Medulla oblongata (tissue), 1 donor: ENCODE data around the gene CDC42BPA.
"Not testable (repeated sequence)": the region's sequence is repeated elsewhere in the genome, so short reads cannot be mapped to it uniquely, and the experiment has no call there.

Experiments
- DNase-seq: peaks from one replicate; pipeline ENCODE4 v3.0.0-alpha.2; 2015; ENCODE audit errors: extremely low spot score

Gene CDC42BPA

DNA sequence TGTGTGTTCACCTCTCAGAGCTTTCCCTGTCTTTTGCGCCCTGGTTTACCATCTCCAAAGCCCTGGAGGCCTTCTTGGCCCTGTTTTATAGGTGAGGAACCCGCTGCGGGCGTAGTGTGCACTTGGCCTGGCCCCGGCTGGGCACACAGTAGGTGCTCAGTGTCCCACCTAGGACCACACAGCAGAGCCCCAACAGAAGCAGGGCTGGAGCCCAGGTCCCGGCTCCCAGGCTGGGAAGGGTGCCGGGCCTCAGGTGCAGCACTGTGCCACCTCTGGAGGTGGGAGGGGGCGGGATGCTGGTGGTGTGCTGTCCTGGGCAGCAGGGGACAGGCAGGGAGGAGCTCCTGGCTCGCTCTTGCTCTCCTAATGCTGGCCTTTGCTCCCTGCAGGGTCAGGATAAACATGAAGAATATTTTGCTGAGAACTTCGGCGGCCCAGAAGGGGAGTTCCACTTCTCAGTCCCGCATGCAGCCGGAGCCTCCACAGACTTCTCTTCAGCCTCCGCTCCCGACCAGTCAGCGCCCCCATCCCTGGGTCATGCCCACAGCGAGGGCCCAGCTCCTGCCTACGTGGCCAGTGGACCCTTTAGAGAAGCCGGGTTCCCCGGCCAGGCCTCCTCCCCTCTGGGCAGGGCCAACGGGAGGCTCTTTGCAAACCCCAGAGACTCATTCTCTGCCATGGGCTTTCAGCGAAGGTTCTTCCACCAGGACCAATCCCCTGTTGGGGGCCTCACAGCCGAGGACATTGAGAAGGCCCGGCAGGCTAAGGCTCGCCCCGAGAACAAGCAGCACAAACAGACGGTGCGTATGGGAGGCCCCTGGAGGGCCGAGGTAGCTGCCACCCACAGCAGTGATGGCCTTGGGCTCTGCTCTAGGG lies 353.4 kb downstream of the CDC42BPA start:
- no peak for DNase-seq

DNA sequence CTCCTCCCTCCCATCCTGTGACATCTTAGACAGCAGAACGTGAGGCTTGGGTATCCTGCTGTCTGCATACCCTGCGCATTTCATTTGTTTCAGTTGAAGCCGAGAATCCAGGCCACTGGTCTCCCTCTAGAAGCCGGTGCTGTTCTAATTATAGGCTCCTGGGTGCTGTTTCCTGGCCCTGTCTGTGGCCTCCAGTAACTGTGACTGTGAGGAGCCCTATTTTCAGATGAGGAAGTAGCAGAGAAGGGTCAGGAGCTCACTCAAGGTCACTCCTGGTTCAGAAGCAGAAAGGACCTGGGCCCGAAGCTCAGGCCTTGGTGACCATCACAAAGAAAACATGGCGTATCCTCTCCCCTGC lies 354.2 kb downstream of the CDC42BPA start:
- DNase-seq: peak; percentile 32

DNA sequence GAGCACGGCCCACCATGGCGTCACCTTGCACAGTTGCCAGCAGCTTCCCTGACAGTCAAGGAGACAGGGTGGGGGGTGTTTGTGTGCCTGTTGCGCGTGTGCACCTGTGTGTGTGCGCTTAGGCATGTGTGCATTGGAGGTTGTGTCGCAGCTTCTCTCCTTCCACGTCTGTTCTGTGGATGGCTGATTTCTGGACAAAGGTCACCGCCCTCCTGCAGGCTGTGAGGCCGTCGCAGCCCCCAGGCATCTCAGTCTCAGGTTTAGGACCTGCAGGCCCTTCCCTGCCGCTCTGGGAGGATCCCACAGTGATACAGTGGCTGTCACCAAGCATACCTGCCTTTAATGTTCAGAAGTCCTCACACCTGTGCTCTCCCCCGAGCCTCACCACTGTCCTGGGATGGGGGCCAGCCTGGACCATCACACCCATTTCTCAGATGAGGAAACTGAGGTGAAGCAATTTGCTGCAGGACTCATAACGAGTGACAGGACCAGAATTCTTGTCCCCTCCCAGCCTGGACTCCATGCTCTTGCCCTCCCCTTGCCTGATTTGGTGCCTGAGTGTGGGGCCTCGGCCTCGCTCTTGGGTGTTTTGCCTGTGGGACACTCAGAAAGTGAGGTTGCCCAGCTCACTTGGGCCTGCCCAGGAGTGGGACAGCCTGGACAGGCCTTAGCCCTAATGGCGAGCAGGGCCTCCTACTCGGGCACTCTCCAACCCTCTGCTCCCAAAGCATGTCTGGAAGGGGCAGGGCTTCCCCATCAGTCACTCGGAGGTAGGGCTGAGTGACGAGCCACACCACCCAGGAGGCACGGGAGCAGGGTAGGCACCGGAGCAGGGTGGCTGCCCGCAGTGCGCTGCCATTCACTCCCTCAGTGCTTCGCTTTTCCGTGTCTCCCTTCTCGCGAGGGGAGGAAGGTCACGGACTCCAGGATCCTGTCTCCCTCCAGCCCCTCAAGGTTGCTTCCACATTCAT lies 355.6 kb downstream of the CDC42BPA start:
- DNase-seq: no peak

DNA sequence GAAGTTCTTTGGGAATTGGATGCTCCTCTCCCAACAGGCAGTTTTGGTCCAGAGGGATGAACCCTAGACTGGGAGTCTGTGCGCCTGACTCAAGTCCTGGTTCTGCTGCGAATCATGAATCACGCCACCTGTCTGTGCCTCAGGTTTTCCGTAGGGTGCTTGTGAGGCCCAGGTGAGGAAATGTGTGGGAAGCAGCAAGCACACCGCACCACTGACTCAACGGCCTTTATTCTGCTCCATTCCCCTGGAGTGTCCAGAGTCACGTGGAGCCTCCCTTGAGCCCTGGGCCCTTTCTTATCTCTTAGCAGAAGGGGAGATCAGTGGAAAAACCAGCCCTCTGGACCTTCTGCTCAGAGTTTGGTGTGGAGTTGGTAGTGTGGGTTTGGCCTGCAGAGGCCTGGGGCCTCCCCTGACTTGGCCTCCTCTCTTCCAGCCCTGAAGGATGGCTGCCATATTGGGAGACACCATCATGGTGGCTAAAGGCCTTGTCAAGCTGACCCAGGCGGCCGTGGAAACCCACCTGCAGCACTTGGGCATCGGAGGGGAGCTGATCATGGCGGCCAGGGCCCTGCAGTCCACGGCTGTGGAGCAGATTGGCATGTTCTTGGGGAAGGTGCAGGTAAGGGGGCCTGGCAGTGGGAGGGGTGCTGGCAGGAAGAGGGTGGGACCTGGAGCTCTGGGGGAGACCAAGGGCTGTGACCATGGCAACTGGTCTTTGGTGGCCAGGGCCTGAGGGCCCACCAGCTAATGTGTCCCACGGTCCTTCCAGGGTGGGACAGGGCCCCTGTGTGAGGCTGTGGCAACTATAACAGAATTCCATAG lies 357.1 kb downstream of the CDC42BPA start:
- DNase-seq: no peak

DNA sequence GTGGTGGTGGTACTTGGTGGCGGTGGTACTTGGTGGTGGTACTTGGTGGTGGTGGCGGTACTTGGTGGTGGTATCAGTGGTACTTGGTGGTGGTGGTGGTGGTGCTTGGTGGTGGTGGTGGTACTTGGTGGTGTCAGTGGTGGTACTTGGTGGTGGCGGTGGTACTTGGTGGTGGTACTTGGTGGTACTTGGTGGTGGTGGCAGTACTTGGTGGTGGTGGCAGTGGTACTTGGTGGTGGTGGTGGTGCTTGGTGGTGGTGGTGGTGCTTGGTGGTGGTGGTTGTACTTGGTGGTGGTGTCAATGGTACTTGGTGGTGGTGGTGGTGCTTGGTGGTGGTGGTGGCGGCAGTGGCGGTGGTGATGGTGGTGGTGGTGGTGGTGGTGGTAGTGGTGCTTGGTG lies 358.0 kb downstream of the CDC42BPA start:
- no peak for DNase-seq

DNA sequence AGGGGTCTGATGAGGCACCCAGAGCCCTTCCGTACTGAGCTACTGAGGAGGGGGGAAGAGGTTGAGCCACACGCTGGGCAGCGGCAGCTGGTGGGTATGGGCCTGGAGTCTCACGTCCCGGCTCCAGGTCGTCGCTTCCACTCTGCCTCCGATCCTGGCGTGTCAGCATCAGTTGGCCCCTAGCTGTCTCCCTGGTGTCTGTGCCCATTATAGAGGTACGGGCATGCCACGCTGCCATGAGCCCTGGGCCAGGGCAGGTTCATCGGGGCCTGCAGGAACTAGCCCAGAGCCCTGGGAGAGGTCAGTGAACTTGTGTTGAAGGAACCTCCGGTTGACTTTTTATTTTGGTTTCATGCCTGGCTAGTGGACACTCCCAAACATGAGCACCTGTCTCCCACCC lies 360.0 kb downstream of the CDC42BPA start:
- DNase-seq: no peak

DNA sequence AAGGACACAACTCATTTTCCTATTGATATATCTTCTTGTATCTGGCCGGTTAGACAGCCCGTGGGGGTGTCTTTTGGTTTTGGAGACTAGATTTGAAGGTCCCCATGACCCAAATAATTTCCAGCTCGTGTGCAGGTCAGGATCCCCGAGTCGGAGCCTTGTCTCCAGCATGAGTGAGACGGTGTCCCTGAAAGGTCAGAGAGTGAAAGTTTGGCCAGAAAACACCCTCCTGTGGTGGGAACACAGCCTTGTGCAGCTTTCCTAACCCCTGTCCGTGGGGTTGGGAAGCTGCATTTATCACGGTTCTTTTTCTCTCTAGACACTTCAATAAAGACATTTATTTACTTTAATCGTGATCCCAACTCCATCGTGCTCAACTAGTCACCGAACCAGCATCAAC lies 360.6 kb downstream of the CDC42BPA start:
- DNase-seq: no peak

DNA sequence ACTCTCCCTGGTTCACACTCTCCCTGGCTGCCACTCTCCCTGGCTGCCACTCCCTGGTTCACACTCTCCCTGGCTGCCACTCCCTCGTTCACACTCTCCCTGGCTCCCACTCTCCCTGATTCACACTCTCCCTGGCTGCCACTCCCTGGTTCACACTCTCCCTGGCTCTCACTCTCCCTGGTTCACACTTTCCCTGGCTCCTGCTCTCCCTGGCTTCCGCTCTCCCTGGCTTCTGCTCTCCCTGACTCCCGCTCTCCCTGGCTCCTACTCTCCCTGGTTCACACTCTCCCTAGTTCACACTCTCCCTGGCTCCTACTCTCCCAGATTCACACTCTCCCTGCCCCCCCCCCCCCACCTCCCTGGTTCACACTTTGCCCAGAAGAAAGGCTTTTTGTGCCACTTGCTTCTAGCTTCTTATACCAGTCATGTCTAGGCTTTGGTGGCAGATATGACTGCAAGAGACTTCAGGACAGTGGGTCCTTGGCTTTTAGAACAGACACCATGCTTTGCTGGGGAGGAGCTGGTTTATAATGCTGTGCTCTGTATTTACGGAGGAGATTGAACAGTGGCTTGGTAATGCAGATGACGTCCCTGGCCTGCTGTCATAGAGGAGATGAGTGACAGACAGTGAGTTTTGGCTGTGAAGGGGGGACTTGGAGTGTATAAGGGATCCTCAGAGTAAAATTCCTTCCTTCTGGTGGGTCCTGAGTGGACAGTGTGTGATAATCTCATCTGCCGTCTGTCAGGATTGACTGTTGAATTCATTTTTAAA lies 361.2 kb downstream of the CDC42BPA start:
- DNase-seq: no peak

DNA sequence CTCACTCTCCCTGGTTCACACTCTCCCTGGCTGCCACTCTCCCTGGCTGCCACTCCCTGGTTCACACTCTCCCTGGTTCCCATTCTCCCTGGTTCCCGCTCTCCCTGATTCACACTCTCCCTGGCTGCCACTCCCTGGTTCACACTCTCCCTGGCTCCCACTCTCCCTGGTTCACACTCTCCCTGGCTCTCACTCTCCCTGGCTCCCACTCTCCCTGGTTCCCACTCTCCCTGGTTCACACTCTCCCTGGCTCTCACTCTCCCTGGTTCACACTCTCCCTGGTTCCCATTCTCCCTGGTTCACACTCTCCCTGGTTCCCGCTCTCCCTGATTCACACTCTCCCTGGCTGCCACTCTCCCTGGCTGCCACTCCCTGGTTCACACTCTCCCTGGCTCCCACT lies 362.4 kb downstream of the CDC42BPA start:
- DNase-seq: not testable (repeated sequence)

DNA sequence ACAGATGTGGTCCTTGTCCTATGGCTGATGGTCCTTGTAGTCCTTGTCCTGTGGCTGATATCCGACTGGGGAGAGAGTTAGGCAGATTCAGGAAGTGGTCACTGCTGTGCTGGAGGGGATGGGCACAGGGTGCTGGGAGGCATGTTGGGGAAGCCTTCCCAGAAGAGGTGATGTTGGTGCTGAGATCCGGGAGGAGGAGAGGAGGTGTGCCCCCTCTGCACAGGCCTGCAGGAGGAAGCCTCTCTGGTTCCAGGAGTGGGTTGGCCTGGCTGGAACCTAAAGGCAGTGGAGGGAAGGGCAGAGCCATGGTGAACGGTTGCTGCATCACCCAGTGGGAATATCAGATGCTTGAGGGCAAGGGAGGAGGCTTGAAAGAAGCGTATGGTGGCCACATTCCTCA lies 363.5 kb downstream of the CDC42BPA start:
- DNase-seq: no peak

DNA sequence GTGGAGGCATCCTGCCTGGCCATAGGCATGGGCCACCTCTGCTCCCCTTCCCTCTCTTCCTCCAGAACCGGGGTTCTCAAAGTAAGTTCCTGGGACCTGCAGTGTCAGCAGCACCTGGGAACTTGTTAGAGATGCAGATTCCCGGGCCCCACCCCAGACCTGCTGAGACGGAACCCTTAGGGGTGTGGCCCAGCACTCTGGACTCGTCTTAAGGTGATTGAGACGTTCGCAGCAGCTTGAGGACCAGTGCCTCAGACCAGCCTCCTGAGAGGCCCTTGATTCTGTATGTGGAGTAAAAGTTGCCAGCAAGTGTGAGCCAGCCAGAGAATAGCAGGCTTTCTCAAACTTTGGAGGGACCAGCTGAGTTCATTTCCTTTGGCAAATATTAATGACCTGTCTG lies 364.0 kb downstream of the CDC42BPA start:
- DNase-seq: no peak

DNA sequence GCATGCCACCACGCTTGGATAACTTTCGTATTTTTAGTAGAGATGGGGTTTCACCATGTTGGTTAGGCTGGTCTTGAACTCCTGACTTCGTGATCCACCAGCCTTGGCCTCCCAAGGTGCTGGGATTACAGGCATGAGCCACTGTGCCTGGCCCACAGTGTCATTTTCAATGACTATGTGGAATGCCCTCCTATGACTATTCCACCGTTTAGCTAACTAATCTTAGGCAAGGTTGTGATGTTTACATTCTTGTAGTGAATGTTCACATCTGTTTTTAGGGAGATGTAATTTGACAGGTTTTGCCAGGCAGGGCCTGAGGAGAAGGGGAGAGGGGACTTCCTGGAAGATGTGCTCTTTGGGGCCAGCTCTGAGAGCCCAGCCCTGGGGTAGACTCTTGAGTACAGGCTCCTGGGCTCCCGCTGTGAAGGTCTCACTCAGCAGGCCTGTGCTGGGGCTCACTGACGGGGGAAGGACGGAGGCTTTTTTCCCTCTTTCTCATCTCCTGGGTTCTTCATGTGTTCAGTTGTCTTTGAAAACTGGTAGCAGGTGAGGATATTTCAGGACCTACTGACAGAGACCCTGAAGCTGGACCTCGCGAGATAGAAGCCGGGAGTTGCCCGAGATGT lies 365.0 kb downstream of the CDC42BPA start:
- no peak for DNase-seq

DNA sequence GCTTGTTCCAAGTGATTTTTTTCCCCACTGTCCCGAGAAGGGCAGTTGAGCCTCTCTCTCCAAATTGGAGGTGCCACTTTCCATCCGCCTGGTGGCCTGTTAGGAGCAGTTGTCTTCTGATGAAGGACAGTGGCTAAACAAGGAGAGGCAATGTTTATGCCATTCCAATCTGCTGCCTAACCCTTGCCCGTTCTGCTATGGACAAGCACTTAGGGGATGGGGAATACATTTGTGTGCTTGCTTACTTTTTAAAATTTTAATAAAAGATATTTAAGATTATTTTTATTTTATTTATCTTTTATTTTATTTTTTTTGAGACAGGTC lies 366.2 kb downstream of the CDC42BPA start:
- DNase-seq: no peak

DNA sequence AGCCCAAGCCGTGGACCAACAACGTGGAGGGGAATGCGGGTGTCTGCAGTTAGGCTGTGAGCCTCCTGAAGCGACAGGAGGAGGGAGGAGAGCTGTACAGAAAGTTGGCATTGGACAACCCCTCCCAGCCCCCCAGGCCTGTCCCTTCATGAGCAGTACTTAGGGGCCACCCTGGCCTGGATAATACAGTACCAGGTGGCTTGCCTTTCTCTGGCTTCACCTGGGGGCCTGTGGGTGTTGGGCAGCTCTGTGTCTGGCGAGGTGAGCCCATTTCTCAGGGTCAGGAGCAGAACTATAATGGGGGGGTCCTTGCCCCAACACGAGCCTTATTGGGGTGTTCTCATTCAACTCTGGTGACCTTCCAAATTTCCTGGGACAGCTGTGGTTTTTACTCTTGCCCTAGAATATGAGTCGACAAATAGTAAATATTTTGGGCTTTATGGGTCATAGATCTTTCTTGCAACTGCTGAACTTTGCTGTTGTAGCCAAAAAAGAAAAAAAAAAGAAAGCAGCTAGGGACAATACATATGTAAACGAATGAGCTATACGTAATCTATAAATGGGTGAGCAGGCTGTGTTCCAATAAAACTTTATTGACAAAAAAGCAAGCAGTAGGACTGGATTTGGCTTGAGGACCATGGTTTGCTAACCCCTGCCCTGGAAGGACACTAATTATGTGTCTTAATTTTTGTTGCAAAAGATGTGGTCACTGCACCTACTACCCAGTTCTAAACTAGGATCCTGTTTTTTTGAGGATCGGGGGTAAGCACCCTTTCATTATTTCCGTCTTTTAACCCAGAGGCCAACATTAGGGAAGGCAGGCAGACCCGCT lies 366.8 kb downstream of the CDC42BPA start:
- DNase-seq: no peak

DNA sequence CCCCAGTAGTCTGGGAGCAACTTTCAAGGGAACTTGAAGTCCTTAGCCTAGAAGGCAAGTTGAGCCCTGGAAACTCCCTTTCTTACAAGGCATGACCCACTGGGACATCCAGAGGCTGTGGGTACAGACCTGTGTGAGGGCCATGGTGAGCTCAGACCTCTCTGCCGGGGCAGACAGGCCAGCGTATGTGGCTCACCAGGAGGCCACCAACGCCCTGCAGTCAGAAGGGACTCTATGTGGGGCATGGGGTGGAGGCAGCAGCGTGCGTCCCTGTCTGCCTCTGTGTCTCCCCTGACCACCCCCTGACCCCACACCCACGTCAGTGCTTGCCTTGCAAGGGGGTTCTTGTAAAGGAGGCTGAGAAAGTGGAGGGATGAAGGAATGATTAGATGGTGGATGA lies 367.4 kb downstream of the CDC42BPA start:
- no peak for DNase-seq

DNA sequence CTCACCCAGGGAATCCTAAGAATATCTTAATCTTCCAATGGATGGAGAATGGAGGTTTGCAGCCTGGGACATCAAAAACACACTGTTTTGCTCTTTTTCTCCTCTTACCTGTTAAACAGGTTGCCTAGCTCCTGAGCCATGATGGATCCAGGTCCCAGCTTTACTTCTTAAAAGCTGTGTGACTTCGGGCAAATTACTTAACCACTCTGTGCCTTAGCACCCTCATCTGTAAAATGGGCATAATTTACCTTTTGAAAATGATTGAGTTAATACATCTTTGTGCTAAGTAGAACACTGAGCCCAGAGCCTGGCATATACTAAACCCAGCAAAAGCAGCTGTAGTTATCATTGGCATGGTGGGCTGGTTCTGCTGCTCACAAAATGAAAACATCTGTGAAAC lies 368.0 kb downstream of the CDC42BPA start:
- no peak for DNase-seq

DNA sequence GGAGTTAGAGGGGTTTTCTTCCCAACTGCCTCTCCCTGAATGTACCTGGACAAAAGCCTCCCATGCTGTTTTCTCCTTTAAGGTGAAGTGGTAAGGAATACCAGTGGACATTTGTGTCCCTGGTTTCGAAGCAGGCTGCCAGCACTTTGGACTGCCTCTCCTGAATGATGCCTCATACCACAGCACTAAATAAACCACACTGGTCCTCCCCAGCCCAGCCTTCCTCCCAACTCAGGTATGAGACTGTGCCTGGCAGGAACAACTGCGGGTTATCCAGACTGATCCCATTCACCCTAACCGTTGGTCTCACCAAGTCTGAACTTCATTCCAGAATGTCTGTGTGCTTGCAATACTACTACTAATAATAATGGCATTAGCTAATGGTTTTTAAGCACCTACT lies 368.9 kb downstream of the CDC42BPA start:
- no peak for DNase-seq

DNA sequence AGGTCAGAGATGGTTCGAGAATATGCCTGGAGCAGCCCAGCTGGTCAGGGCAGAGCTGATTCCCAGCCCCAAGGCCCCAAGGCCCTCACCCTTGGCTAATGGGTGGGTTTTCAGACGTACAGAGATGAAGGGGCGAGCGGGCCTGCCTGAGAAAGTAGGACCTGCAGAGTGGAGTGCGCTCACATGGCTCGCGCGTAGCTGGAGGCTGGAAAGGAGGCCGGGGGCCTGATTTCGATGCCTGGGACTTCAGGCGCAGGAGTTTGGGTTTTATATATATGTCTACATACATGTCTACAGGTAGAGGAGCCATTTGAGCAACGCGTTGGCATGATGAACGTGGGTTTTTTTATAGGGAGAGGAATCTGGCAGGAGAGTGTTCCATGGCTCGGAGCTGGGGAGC lies 369.3 kb downstream of the CDC42BPA start:
- no peak for DNase-seq

DNA sequence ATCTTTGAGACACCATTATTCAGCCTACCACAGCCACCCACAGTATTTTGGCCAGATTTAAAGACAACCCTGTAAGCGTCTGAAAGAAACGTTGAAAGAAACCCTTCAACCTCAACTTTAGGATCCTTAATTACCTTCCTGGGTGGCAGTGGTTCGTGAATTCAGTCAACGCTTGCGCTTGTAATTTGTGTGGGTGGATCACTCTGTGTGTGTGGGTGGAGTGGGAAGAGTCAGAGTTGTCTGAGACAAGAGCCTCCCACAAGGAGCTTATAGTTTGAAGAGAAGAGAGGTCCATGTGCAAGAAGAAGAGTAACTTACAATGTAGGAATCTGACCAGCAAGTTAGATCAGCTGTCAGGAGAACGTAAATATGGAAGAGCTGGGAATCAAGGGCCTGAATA lies 369.8 kb downstream of the CDC42BPA start:
- no peak for DNase-seq

DNA sequence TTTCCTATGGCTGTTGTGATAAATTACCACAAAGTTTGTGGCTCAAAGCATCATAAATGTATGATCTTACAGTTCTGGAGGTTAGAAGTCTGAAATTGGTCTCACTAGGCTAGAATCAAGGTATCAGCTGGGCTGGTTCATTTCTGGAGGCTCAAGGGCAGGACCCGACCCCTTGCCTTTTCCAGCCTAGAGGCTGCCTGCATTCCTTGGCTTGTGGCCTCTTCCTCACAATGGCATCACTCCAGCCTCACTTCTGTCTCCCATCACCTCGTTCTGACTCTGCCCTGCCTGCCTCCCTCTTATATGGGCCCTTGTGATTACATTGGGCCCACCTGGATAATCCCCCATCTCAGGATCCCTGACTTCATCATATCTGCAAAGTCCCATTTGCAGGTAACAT lies 370.2 kb downstream of the CDC42BPA start:
- DNase-seq: no peak
